GM23248 (cell line): ENCODE results near the gene INS. TPM values are rescaled to one million over a fixed set of nuclear protein-coding genes. Genes with fewer than 3 reads are reported as not detected.

Experiments used
- DNase-seq: peaks from one replicate; pipeline ENCODE4 v3.0.0-alpha.2; 2015
- H2AFZ ChIP-seq: fragments of 200-600 bp; sonication (generic); 2 replicates; pipeline ENCODE4 v1.6.1; 2016; ENCODE audit warnings: antibody characterized with exemption
- H3F3A ChIP-seq: fragments of 200-600 bp; sonication (generic); 2 replicates; pipeline ENCODE4 v1.6.1; 2016; ENCODE audit warnings: mild to moderate bottlenecking, antibody characterized with exemption, mixed run types; ENCODE audit not compliant: insufficient read depth
- H3K27ac ChIP-seq: fragments of 200-600 bp; sonication (generic); 2 replicates; pipeline ENCODE4 v1.5.1; 2016; ENCODE audit warnings: mild to moderate bottlenecking
- H3K27me3 ChIP-seq: fragments of 200-600 bp; sonication (generic); replicated peaks from 2 replicates; pipeline ENCODE4 v1.6.1; 2016; ENCODE audit warnings: mild to moderate bottlenecking; ENCODE audit not compliant: insufficient read depth
- H3K36me3 ChIP-seq: fragments of 200-600 bp; sonication (generic); 2 replicates; pipeline ENCODE4 v1.6.1; 2016; ENCODE audit warnings: low read depth, mild to moderate bottlenecking
- H3K4me1 ChIP-seq: fragments of 200-600 bp; sonication (generic); 2 replicates; pipeline ENCODE4 v1.6.1; 2016; ENCODE audit warnings: mild to moderate bottlenecking; ENCODE audit not compliant: insufficient read depth
- H3K4me2 ChIP-seq: fragments of 200-600 bp; sonication (generic); one replicate; pipeline ENCODE4 v1.6.1; 2016; ENCODE audit warnings: mild to moderate bottlenecking; ENCODE audit not compliant: unreplicated experiment
- H3K4me3 ChIP-seq: fragments of 200-600 bp; sonication (generic); 2 replicates; pipeline ENCODE4 v1.5.1; 2016; ENCODE audit warnings: mild to moderate bottlenecking
- H3K79me2 ChIP-seq: fragments of 200-600 bp; sonication (generic); 2 replicates; pipeline ENCODE4 v1.6.1; 2016; ENCODE audit warnings: mild to moderate bottlenecking; ENCODE audit not compliant: insufficient read depth
- H3K9ac ChIP-seq: fragments of 200-600 bp; sonication (generic); 2 replicates; pipeline ENCODE4 v1.6.1; 2016; ENCODE audit warnings: mild to moderate bottlenecking
- H3K9me2 ChIP-seq: fragments of 200-600 bp; sonication (generic); 2 replicates; pipeline ENCODE4 v1.6.1; 2016; ENCODE audit warnings: mixed run types, mild to moderate bottlenecking, moderate library complexity; ENCODE audit not compliant: insufficient read depth
- H3K9me3 ChIP-seq: fragments of 200-600 bp; sonication (generic); one replicate; pipeline ENCODE4 v1.6.1; 2017; ENCODE audit warnings: low read depth
- H4K20me1 ChIP-seq: fragments of 200-600 bp; sonication (generic); 2 replicates; pipeline ENCODE4 v1.6.0; 2016; ENCODE audit not compliant: insufficient read depth
- EZH2 ChIP-seq: fragments of 200-600 bp; sonication (generic); IDR thresholded peaks from 2 replicates; pipeline ENCODE4 v1.6.1; 2018; ENCODE audit warnings: antibody characterized with exemption, mild to moderate bottlenecking; ENCODE audit not compliant: insufficient read depth, poor library complexity, severe bottlenecking
- EZH2phosphoT487 ChIP-seq: fragments of 200-600 bp; sonication (generic); IDR thresholded peaks from 2 replicates; pipeline ENCODE4 v1.6.1; 2018; ENCODE audit warnings: antibody characterized with exemption, moderate library complexity, mild to moderate bottlenecking, low read depth; ENCODE audit not compliant: insufficient read depth
- WGBS, 2 experiments: methylation state at CpG; one replicate each; pipeline ENCODE4 v1.1.6; 2015 to 2017; ENCODE audit warnings: low lambda C conversion rate in 2 of 2, low coverage in 1 of 2; ENCODE audit errors: missing lambda C conversion rate in 2 of 2; 5-methylcytosine and 5-hydroxymethylcytosine counted together
- in situ Hi-C: fragments of 300-500 bp; cut with MboI; formaldehyde crosslinking; loops from 2 replicates; pipeline ENCODE4 v1.15.0; 2020
- polyA plus RNA-seq: library from polyadenylated mRNA; unstranded; fragments of >200 nt; fragmentation: Nextera tagmentation; extraction: Ambion mirVana; gene quantifications from 2 replicates; pipeline ENCODE4 v1.2.1, GENCODE V29; 2016
- total RNA-seq: library from RNA; depleted of rRNA; stranded (reverse); fragments of >200 nt; shearing (Covaris generic); gene quantifications from 2 replicates; pipeline ENCODE4 v1.2.3, GENCODE V29; 2014

INS gene
- total and polyA plus RNA-seq, 2 experiments from 2014 or later, result not detected

GRCh38 chr11:2130881-2131352, 30.1 kb downstream of the INS start:
- H3K27me3 ChIP-seq, result peaks cover 9% of the 10 kb centered on the region
- no peaks in the 10 kb centered on the region for H3K9me3 ChIP-seq
- H3K79me2 ChIP-seq, result no peaks in the 10 kb centered on the region
- H3F3A ChIP-seq, result no peaks in the 10 kb centered on the region
- H3K4me2 ChIP-seq, result no peak overlapping the region
- in situ Hi-C loops, result no loop called here
- no peaks in the 10 kb centered on the region for H4K20me1 ChIP-seq
- no peak overlapping the region for H3K9ac ChIP-seq
- H3K36me3 ChIP-seq, result no peaks in the 10 kb centered on the region
- H2AFZ ChIP-seq, result no peak overlapping the region
- WGBS, 2 experiments, result 72 to 82% methylated on average over 13 to 18 of the region's 18 CpGs
- no peaks in the 10 kb centered on the region for H3K9me2 ChIP-seq
- H3K4me3 ChIP-seq, result no peak overlapping the region
- no peak for TF ChIP-seq EZH2phosphoT487
- TF ChIP-seq EZH2, result no peak
- H3K27ac ChIP-seq, result no peak overlapping the region
- no peaks in the 10 kb centered on the region for H3K4me1 ChIP-seq
- DNase-seq, result no peak

DNA sequence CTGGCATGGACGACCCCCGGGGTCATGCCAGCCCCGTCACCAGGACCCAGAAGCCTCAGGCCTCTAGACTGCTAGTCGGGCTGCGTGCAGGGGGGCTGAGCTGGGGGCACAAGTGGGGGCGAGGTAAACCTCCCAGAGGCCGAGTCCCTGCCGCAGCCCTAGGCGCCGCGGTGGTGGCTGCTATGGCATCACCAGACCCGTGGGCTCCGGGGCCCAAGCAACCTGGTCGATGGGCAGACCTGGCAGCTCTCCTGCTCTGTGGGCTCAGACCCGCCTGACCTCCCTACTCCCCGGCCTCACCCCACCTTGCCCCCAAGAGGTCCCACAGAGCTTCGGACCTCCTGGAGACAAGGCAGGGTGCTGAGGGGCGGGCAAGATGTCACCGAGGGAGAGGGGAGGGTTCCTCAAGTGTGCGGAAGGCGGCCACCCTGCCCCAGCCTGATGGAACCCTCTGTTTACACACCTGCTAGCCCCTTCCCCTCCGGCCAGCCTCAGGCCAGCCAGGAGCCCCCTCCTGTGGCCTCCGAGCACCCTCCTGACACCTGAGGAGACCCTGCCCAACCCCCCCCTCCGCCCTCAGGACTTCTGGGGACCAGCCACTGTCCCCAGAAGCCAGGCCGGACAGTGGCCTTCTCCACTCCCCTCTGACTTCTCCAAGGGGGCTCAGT, 31.2 kb downstream of the INS start:
- H4K20me1 ChIP-seq, result no peaks in the 10 kb centered on the region
- no peaks in the 10 kb centered on the region for H3K79me2 ChIP-seq
- in situ Hi-C loops, result no loop called here
- no peaks in the 10 kb centered on the region for H3K4me1 ChIP-seq
- no peak for TF ChIP-seq EZH2
- TF ChIP-seq EZH2phosphoT487, result no peak
- H3K4me3 ChIP-seq, result no peak overlapping the region
- DNase-seq, result no peak
- H3K27me3 ChIP-seq, result peaks cover 9% of the 10 kb centered on the region
- no peaks in the 10 kb centered on the region for H3K36me3 ChIP-seq
- no peaks in the 10 kb centered on the region for H3K9me2 ChIP-seq
- no peak overlapping the region for H3K27ac ChIP-seq
- WGBS, 2 experiments, result 75 to 85% methylated on average over 10 to 25 of the region's 25 CpGs
- no peak overlapping the region for H2AFZ ChIP-seq
- no peak overlapping the region for H3K4me2 ChIP-seq
- H3F3A ChIP-seq, result no peaks in the 10 kb centered on the region
- no peaks in the 10 kb centered on the region for H3K9me3 ChIP-seq
- H3K9ac ChIP-seq, result no peak overlapping the region

DNA sequence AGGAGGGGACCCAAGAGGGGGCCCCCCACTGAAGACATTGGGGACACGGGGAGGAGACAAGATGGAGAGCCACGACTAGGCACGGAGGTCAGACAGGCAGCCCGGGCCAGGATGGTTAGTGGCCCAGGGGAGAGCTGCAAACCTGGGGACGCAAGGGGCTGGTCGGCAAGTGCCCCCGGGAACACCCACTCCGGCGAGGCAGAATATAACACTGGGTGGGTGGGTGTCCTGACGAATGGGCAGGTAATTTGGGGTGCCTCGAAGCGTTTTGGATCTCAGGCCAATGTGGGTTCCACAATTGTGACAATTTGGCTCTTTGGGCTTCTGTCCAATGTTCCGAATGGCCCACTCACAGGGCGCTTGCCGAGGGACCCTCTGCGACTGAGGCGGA, 31.7 kb downstream of the INS start:
- WGBS, 2 experiments, result 75 to 76% methylated on average over 17 of the region's 17 CpGs
- Histone ChIP-seq H3K4me2 (no peak overlapping the region), H3K4me1 (no peaks in the 10 kb centered on the region), H3K9me2 (no peaks in the 10 kb centered on the region), H3K9ac (no peak overlapping the region), H3K27me3 (peaks cover 9% of the 10 kb centered on the region), H3K36me3 (no peaks in the 10 kb centered on the region), H3K4me3 (no peak overlapping the region), H3K79me2 (no peaks in the 10 kb centered on the region), H3K9me3 (no peaks in the 10 kb centered on the region), H3K27ac (no peak overlapping the region), H2AFZ (no peak overlapping the region), H4K20me1 (no peaks in the 10 kb centered on the region), H3F3A (no peaks in the 10 kb centered on the region)
- DNase-seq, result no peak
- no peak for TF ChIP-seq EZH2
- TF ChIP-seq EZH2phosphoT487, result no peak
- in situ Hi-C loops, result no loop called here

GRCh38 chr11:2128511-2129307, 32.3 kb downstream of the INS start:
- in situ Hi-C loops, result no loop called here
- Histone ChIP-seq H3K4me2 (no peak overlapping the region), H3K9me3 (no peaks in the 10 kb centered on the region), H3F3A (no peaks in the 10 kb centered on the region), H3K9ac (no peak overlapping the region), H3K27ac (no peak overlapping the region), H3K27me3 (peaks cover 9% of the 10 kb centered on the region), H3K79me2 (no peaks in the 10 kb centered on the region), H4K20me1 (no peaks in the 10 kb centered on the region), H3K4me1 (no peaks in the 10 kb centered on the region), H3K36me3 (no peaks in the 10 kb centered on the region), H2AFZ (no peak overlapping the region), H3K4me3 (no peak overlapping the region), H3K9me2 (no peaks in the 10 kb centered on the region)
- TF ChIP-seq EZH2, result no peak
- no peak for TF ChIP-seq EZH2phosphoT487
- no peak for DNase-seq
- WGBS, 2 experiments, result 51 to 57% methylated on average over 12 of the region's 12 CpGs
